ENCODE data around the gene PITPNC1. TPM values are rescaled to one million over a fixed set of nuclear protein-coding genes. Genes with fewer than 3 reads are reported as not detected.

PITPNC1 gene
- total and polyA plus RNA-seq, 2 of the 13 experiments (the other 11 are each of a cell fraction or from before 2014, with no cell fraction given) = 4.1 to 5.7 TPM

DNA sequence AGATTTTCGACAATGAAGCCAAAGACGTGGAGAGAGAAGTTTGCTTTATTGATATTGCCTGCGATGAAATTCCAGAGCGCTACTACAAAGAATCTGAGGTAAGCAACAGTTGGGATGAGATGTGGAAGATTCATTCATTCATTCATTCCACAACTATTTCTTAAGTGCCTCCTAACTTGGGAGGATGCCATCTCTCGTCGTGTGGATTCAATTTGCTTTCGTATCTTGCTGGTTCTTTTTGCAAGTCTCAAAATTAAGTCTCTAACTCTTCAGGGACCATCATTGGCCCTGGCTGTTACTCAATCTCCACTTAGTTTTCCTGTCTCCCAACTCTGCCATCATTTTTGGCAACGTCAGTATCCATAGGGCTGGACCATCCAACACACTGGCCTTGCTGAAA is 255.1 kb downstream of the PITPNC1 start:
- Histone ChIP-seq H3K4me1 (ENCODE audit: insufficient read depth, low read length) (peaks cover 22% of the 10 kb centered on the region; the same call in 1 of the 2 replicates), H3K79me2 (ENCODE audit: insufficient read depth, low read length) (no peaks in the 10 kb centered on the region), H3K9ac (ENCODE audit: insufficient read depth, low read depth, low read length) (no peak overlapping the region), H3K4me3 (replicated peaks in 1 of 3; ENCODE audit: insufficient read depth in 1 of 3, low read depth in 2 of 3, low read length in 3 of 3) (no peak overlapping the region), H2AFZ (ENCODE audit: low read length) (no peak overlapping the region), H4K20me1 (ENCODE audit: insufficient read depth, low read length) (no peaks in the 10 kb centered on the region), H3K4me2 (ENCODE audit: low read depth, low read length) (no peak overlapping the region), H3K27ac (ENCODE audit: extremely low read length, insufficient read depth, low read length) (no peak overlapping the region), H3K36me3 (replicated peaks in 1 of 2; ENCODE audit: control insufficient read depth in 1 of 2, insufficient read depth in 2 of 2, low read length in 2 of 2) (no peaks in the 10 kb centered on the region), H3K27me3 (ENCODE audit: control insufficient read depth in 1 of 2, insufficient read depth in 2 of 2, low read length in 2 of 2) (no peaks in the 10 kb centered on the region), H3K9me3 (ENCODE audit: low read length) (no peaks in the 10 kb centered on the region)
- 85% methylated on average over 8 of the region's 8 CpGs for WGBS (ENCODE audit: low lambda C conversion rate)
- DNase-seq (ENCODE audit: low spot score) (no peak), ATAC-seq (no peak), FAIRE-seq (no peak)
- in situ Hi-C loops (cut with HindIII; ENCODE audit: extremely low pct_ligation_motif_present, low pct_unique_long_range_greater_than_20kb) (no loop called here), intact Hi-C loops (cut with micrococcal nuclease; ENCODE audit: unreplicated experiment) (loop anchor here (5.0 kb wide), 1 partner anchor 255 kb away; the partner anchor contains the start of gene PITPNC1)
- ChIA-PET POLR2A (no interaction called here), CTCF (ENCODE audit: low intra/inter-chr PET ratio, low total read pairs) (no interaction called here)
- no peak for TF ChIP-seq ZNF550 (CRISPR knock-in tag; IDR thresholded peaks at IDR 0.05; ENCODE audit: borderline replicate concordance)
- no peak for TF ChIP-seq KDM3A (CRISPR knock-in tag; IDR thresholded peaks at IDR 0.05; ENCODE audit: low read depth)
- TF ChIP-seq, protein P1, sequence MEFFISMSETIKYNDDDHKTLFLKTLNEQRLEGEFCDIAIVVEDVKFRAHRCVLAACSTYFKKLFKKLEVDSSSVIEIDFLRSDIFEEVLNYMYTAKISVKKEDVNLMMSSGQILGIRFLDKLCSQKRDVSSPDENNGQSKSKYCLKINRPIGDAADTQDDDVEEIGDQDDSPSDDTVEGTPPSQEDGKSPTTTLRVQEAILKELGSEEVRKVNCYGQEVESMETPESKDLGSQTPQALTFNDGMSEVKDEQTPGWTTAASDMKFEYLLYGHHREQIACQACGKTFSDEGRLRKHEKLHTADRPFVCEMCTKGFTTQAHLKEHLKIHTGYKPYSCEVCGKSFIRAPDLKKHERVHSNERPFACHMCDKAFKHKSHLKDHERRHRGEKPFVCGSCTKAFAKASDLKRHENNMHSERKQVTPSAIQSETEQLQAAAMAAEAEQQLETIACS (CRISPR knock-in tag; IDR thresholded peaks at IDR 0.05) = no peak
- TF ChIP-seq, protein P2, sequence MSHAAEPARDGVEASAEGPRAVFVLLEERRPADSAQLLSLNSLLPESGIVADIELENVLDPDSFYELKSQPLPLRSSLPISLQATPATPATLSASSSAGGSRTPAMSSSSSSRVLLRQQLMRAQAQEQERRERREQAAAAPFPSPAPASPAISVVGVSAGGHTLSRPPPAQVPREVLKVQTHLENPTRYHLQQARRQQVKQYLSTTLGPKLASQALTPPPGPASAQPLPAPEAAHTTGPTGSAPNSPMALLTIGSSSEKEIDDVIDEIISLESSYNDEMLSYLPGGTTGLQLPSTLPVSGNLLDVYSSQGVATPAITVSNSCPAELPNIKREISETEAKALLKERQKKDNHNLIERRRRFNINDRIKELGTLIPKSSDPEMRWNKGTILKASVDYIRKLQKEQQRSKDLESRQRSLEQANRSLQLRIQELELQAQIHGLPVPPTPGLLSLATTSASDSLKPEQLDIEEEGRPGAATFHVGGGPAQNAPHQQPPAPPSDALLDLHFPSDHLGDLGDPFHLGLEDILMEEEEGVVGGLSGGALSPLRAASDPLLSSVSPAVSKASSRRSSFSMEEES (CRISPR knock-in tag; IDR thresholded peaks at IDR 0.05) = no peak
- TF ChIP-seq ATF1 (CRISPR knock-in tag; IDR thresholded peaks at IDR 0.05) = no peak
- no peak for TF ChIP-seq PHF21A (CRISPR knock-in tag; IDR thresholded peaks at IDR 0.05)
- no peak for TF ChIP-seq DNMT3B (CRISPR knock-in tag; conservative IDR thresholded peaks at IDR 0.05)
- no peak for TF ChIP-seq SOX6 (IDR thresholded peaks at IDR 0.05)
- TF ChIP-seq SOX6 (CRISPR knock-in tag; IDR thresholded peaks at IDR 0.05) = no peak
- TF ChIP-seq, protein P3, sequence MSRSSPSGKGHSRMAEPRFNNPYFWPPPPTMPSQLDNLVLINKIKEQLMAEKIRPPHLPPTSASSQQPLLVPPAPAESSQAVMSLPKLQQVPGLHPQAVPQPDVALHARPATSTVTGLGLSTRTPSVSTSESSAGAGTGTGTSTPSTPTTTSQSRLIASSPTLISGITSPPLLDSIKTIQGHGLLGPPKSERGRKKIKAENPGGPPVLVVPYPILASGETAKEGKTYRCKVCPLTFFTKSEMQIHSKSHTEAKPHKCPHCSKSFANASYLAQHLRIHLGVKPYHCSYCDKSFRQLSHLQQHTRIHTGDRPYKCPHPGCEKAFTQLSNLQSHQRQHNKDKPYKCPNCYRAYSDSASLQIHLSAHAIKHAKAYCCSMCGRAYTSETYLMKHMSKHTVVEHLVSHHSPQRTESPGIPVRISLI (CRISPR knock-in tag; IDR thresholded peaks at IDR 0.05; ENCODE audit: borderline replicate concordance) = no peak
- TF ChIP-seq SP2 (CRISPR knock-in tag; IDR thresholded peaks at IDR 0.05) = no peak
- TF ChIP-seq, protein P4, sequence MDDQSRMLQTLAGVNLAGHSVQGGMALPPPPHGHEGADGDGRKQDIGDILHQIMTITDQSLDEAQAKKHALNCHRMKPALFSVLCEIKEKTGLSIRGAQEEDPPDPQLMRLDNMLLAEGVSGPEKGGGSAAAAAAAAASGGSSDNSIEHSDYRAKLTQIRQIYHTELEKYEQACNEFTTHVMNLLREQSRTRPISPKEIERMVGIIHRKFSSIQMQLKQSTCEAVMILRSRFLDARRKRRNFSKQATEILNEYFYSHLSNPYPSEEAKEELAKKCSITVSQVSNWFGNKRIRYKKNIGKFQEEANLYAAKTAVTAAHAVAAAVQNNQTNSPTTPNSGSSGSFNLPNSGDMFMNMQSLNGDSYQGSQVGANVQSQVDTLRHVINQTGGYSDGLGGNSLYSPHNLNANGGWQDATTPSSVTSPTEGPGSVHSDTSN (CRISPR knock-in tag; IDR thresholded peaks at IDR 0.05; ENCODE audit: borderline replicate concordance) = no peak
- no peak for TF ChIP-seq SP1 (IDR thresholded peaks at IDR 0.05)
- no peak for TF ChIP-seq SP1 (CRISPR knock-in tag; IDR thresholded peaks at IDR 0.05)
- TF ChIP-seq, protein P5, sequence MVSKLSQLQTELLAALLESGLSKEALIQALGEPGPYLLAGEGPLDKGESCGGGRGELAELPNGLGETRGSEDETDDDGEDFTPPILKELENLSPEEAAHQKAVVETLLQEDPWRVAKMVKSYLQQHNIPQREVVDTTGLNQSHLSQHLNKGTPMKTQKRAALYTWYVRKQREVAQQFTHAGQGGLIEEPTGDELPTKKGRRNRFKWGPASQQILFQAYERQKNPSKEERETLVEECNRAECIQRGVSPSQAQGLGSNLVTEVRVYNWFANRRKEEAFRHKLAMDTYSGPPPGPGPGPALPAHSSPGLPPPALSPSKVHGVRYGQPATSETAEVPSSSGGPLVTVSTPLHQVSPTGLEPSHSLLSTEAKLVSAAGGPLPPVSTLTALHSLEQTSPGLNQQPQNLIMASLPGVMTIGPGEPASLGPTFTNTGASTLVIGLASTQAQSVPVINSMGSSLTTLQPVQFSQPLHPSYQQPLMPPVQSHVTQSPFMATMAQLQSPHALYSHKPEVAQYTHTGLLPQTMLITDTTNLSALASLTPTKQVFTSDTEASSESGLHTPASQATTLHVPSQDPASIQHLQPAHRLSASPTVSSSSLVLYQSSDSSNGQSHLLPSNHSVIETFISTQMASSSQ (IDR thresholded peaks at IDR 0.05; ENCODE audit: low read depth) = no peak
- TF ChIP-seq, protein P5 (CRISPR knock-in tag; IDR thresholded peaks at IDR 0.05; ENCODE audit: borderline replicate concordance) = no peak
- TF ChIP-seq ZNF44 (CRISPR knock-in tag; IDR thresholded peaks at IDR 0.05) = no peak
- no TSS peak for BruUV-seq (replicated peaks)
